IPS DF 4.7 (cell line): ENCODE measurements around the gene ZNF555.
"Not testable (repeated sequence)": the region's sequence is repeated elsewhere in the genome, so short reads cannot be mapped to it uniquely, and the experiment has no call there.

ENCODE experiments used
- DNase-seq: peaks from one replicate; pipeline ENCODE4 v3.0.0-alpha.2; 2013; ENCODE audit warnings: low spot score; ENCODE audit errors: extremely low read depth

ZNF555 gene

GRCh38 chr19:2867025-2867991, 26.0 kb downstream of the ZNF555 start, which contains the start of gene ZNF556:
ZNF556 (plus strand) TSS chr19:2867335; CDS start chr19:2867422, 87 bp downstream.
- no peak for DNase-seq

- no peak for DNase-seq
Measured at GRCh38 chr19:2869618-2870017, 28.3 kb downstream of the ZNF555 start.

- not testable (repeated sequence) for DNase-seq
Measured at GRCh38 chr19:2872175-2872574, 30.9 kb downstream of the ZNF555 start.

- no peak for DNase-seq
Measured at GRCh38 chr19:2877398-2878331, 36.4 kb downstream of the ZNF555 start.

- no peak for DNase-seq
Measured at GRCh38 chr19:2883686-2884439, 42.6 kb downstream of the ZNF555 start.

- no peak for DNase-seq
Measured at GRCh38 chr19:2885736-2886135, 44.5 kb downstream of the ZNF555 start.

GRCh38 chr19:2887391-2887914, 46.2 kb downstream of the ZNF555 start:
- DNase-seq: peak; percentile 53

- DNase-seq: no peak
Measured at GRCh38 chr19:2888731-2889224, 47.5 kb downstream of the ZNF555 start.

GRCh38 chr19:2890531-2890930, 49.3 kb downstream of the ZNF555 start:
- not testable (repeated sequence) for DNase-seq

- no peak for DNase-seq
Measured at GRCh38 chr19:2896694-2897093, 55.4 kb downstream of the ZNF555 start.

GRCh38 chr19:2900296-2901252, 59.3 kb downstream of the ZNF555 start, which contains the start of gene ZNF57:
ZNF57 (plus strand) TSS chr19:2900928; CDS start chr19:2901046, 118 bp downstream.
- DNase-seq: peak; percentile 83

- no peak for DNase-seq
Measured at GRCh38 chr19:2902590-2903218, 61.4 kb downstream of the ZNF555 start.

GRCh38 chr19:2903326-2903725, 62.1 kb downstream of the ZNF555 start:
- not testable (repeated sequence) for DNase-seq

GRCh38 chr19:2905918-2906519, 64.7 kb downstream of the ZNF555 start:
- no peak for DNase-seq

- no peak for DNase-seq
Measured at GRCh38 chr19:2906631-2907195, 65.4 kb downstream of the ZNF555 start.
